Epidermal melanocyte (primary cell): ENCODE data around the gene KDF1.

Experiments
- DNase-seq: peaks from one replicate; pipeline ENCODE4 v3.0.0; 2011; ENCODE audit warnings: low spot score; ENCODE audit not compliant: insufficient read length

Gene KDF1

GRCh38 chr1:26921540-26922430, 38.5 kb downstream of the KDF1 start, which contains the start of gene NUDC:
TSS of gene NUDC (plus strand) at chr1:26921743. CDS start at chr1:26921849, 106 bp downstream.
- DNase-seq: peak; percentile 95

- DNase-seq: peak; percentile 24
Measured at GRCh38 chr1:26921126-26921539, 39.1 kb downstream of the KDF1 start.

DNA sequence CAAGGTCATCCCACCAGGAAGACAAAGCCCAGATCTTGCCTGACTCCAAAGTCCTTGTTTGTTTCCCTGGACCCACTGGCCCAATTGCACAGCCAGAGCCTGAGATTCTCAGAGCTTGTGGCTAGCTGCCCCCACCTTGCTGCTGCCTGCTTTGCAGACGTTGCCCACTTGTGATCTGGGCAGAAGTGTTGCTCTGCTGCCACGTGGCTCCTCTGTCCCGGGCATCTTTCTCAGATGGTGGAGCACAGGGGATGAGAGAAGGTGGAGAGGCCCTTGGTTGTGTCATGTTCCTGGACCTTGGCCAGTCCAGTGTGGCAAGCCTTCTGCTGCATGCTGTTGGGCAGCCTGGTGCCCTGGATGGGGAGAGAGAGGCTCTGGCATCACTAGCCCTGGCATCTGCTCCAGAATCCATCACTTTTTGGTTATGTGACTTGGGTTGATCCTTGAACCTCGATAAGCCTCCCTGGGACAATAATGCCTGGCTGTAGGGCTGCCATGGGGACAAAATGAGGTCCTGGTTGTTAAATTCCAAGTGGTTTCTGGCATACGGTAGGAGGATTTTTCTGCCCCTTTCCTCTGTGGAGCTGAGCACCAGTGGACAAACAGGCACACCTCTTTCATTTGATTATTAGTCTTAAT, 44.9 kb downstream of the KDF1 start:
- no peak for DNase-seq

GRCh38 chr1:26913754-26914619, 46.3 kb downstream of the KDF1 start, which contains the start of gene NR0B2:
TSS of gene NR0B2 (minus strand) at chr1:26913975. CDS start at chr1:26913940, 35 bp downstream.
- no peak for DNase-seq

DNA sequence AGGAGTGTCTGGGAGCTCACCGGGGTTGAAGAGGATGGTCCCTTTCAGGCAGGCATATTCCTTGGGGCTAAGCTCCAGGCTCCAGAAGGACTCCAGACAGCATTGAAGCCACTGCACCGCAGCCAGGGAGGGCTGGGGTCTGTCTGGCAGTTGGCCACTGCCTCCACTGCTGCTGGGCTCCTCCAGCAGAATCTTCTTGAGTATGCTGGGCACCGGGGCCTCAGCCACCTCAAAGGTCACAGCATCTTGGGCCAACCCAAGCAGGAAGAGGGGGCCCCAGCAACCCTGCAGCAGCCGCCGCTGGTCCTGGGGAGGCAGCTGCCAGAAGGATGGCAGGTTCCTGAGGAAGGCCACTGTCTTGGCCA, 46.9 kb downstream of the KDF1 start:
- DNase-seq: no peak

DNA sequence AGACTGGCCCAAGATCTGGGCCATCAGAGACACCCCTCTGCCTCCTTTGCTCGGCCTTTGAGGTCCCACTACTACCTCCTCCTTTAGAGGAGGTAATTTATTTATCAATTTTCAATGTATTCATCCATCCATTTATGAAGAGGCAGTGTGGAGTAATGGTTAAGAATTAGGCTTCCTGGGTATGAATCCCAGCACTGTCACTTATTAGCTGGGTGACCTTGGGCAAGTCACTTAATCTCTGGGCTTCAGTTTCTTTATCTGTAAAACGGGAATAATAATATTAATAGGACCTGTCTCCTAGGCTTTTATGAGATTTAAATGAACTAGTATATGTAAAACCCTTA, 48.1 kb downstream of the KDF1 start:
- no peak for DNase-seq

DNA sequence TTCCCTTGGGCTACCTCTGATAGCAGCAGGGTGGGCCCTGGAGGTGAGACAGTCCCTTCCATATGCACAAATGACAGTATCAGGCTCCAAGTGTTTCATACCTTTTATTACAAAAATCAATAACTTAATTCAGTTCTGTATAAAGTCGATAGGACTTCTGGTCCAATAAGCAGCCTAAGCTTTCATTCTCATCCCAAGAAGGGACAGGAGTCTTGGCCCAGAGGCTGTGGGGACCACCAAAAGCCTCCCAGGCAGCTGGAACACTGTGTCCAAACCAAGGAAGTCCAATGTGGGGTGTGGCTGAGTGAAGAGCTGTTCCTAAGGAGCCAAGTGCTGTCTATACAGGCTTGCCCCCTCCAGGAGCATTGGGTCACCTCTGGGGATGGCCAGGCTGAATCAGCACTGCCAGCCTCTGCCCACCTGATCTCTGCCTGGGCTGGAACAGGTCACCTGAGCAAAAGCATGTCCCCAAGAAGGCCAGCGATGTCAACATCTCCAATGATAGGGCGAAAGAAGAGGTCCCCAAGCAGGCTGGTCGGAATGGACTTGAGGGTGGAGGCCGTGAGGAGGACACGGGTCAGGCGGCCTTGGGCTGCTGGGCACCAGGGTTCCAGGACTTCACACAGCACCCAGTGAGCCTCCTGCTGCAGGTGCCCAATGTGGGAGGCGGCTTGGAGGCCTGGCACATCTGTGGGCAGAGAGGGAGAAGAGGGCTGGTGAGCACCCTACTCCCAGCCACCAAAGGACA, 48.7 kb downstream of the KDF1 start:
- no peak for DNase-seq

DNA sequence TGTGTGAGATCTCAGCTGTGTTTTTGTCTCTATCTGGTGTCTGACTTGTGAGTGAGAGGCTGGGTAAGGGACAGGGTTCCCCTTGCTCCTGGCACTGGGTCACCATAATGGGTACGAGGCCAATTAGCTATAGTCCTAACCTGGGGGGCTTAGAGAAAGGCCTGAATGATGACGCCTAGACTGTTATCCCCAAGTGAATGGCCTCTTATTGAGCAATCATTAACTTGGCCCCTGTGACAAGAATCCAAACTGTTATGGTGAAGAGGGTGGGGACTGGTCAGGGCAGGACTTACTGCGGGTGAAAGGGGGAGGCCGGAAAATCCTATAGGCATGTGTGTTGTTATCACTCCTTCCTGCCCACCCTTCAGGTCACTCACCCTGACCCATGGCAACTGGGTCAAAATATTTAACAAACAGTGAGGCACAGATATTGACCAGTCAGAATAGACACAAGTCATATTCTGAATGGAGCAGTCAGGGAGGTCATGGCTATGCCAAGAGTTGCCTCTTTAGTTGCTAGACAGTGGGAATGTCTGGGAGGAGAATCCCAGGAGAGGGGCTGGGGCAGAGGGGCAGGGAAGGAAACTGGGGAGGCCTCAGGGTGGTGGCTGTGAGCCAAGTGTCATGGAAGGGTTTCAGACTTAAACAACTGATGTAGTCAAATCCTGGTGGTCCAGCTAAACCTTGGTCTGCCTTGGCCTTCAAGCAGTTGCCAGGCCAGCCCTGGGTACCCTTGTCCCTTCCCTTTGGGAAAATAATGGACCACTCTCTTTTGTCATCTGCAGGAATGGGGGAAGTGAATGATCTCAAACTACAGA, 49.7 kb downstream of the KDF1 start:
- no peak for DNase-seq

- DNase-seq: no peak
Measured at GRCh38 chr1:26909951-26910342, 50.3 kb downstream of the KDF1 start.

DNA sequence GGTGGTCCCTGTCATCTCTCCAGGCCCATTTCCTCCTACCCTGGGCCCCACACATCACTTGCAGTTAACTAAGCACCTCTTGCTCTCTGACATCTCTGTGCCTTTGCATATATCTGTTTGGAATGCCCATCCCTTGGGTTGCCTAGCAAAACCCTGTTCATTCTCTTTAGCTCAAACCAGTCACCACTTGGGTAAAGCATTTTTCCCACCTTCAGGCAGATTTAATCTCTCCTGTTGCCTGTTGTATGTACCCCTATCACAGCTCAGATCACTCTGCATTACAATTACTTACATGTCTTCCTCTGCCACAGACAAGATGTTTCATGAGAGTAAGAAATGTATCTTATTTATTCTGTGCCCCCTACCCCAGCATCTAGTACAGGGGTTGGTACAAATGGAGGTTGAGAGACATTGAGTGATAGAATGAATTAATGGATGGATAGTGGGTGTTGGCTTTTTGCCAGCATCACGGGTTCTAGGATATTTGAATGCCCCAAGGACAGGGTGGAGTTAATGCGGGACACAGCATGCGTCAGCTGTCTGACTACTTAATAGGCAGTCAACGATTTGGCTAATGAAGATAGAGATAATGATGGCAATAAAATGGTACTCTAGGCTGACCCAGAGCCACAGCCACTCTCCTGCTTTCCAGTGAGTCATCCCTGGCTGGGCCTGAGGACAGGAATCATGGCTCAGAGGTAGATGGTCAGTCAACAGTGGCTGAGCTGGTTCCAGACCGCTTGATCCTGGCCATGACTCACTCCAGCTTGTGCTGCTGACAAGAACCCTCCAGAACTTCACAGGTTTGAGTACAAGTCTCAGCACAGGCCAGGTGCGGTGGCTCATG, 53.0 kb downstream of the KDF1 start:
- peak; percentile 20 for DNase-seq

DNA sequence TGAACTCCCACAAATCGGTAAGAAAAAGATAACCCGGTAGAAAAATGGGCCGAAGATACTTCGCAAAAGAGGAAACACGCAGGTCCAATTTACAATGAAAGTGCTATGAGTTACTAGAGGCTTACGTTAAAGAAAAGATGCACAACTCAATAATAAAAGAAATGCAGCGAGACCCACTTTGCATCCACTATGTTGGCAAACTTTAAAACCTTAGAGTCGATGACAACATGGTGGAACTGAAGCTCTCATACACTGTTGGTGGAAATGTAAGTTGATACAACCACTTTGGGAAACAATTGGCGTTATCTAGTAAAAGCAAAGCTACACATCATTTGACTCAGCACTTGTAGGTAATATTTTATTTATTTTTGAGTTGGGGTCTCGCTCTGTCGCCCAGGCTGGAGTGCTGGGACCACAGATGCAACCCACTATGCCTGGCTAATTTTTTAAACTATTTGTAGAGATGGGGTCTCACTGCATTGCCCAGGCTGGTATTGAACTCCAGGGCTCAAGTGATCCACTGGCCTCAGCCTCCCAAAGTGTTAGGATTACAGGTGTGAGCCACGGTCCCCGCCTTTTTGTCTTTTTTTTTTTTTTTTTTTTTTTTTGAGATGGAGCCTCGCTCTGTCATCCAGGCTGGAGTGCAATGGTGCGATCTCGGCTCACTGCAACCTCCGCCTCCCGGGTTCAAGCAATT, 59.3 kb downstream of the KDF1 start:
- no peak for DNase-seq

- DNase-seq: peak; percentile 95
Measured at GRCh38 chr1:26900001-26900814, 60.1 kb downstream of the KDF1 start, which contains the start of gene GPATCH3. TSS of gene GPATCH3 (minus strand) at chr1:26900467. CDS start at chr1:26900442, 25 bp downstream.
